ENCODE measurements around the gene ZBTB38. TPM values are rescaled to one million over a fixed set of nuclear protein-coding genes. Genes with fewer than 3 reads are reported as not detected.

Gene ZBTB38
- total RNA-seq, 1 experiment from 2014 or later: 162 TPM

DNA sequence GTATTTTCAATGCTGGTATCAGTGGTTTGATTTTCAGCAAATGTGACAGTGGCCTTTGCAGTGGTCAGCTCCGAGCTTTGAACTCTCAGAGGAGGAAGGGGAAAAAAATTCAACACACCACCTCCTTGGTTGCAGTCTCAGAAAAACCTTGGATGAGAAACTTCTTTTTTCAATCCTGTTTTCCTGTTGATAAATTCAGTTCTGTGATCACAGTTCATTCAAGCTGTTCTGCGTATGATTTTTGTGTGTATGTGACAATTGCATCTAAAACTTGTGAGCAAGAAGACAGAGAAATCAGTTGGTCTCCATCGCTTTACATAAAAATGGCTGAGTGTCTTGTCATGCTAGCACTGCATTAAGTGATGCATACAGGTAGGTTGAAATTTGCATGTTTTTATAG lies 19.2 kb downstream of the ZBTB38 start:
- DNase-seq (ENCODE audit: low read depth): no peak

DNA sequence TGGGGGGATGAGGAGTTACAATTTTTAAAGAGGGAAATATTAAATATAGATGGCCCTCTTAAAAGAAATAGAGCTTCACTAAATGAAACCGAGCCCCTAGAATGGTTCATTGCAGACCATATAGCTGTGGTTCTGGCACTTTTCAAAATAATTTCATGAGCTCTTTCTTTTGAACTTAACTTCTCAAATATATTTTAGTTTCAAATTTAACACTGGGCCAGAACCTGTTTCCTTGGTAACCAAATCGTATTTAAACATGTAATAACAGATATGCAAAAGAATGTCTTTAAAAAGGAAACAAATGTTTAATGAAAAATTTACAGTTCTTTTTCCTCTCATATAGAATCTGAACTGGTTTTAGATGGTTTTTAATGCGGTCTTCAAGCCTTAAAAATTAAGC lies 20.1 kb downstream of the ZBTB38 start:
- no peak for DNase-seq (ENCODE audit: low read depth)

DNA sequence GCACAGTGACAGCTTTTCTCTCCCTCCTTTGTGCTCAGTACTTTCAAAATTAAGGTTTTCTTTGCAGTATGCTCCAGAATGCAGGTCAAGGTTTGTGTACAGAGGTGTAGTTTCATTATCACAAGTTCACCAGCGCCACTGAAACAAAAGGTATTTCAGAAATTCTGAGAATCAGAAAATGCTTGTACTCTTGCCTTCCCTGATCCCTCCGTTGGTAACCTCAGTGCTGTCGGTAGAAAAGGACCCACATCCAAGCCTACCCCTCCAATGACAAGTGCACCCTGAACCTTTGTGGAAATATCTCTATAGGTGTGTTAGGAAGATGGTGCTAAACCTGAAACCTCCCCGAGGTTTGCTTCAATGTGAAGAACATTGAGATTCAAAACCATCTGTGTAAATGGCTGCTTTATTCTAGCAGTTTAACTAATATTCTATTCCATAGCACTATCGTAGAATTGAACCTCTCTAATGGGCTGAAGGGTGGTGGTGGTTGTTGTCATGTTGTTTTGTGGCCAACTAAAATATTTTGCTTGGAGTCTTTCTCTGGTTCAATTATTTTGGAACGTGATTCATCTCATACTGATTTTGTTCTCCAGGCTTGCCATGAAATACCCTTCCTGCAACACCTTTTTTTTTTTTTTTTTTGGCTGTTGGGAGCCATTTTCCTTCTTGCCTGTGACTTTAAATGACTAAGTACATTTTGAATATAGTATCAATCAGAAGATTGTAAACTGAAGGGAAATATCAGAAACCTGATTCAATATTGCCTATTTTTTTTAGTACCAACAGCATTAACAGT lies 20.7 kb downstream of the ZBTB38 start:
- peak; percentile 51 for DNase-seq (ENCODE audit: low read depth)

DNA sequence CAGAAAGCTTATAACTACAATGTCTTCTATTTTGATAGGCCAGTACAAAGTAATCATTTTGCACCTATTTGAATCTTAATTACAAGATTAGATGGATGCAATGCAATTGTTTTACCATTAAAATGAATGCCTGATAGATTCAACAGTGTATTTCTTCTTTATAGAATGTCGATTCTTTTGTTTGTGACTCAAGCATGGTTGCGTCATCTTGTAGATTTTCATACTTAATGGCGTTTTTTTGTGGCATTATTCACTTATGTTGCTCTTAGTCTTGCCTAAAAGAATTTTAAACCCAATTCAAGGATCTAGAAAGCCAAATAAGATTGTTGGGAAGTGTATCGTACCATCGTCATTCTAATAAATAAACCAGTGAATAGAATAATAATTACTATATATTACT lies 21.4 kb downstream of the ZBTB38 start:
- no peak for DNase-seq (ENCODE audit: low read depth)

DNA sequence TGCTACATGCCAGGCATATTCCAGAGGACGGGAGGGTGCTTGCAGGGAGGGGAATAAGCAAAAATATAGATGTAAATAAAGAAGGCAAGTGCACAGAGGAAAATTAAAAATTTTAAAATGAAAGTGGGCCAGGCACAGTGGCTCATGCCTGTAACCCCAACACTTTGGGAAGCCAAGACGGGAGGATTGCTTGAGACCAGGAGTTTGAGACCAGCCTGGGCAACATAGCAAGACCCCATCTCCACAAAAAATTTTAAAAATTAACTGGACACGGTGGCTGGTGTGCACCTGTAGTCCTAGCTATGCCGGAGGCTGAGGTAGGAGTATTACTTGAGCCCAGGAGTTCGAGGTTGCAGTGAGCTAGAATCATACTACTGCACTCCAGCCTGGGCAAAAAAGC lies 22.4 kb downstream of the ZBTB38 start:
- DNase-seq (ENCODE audit: low read depth): no peak

DNA sequence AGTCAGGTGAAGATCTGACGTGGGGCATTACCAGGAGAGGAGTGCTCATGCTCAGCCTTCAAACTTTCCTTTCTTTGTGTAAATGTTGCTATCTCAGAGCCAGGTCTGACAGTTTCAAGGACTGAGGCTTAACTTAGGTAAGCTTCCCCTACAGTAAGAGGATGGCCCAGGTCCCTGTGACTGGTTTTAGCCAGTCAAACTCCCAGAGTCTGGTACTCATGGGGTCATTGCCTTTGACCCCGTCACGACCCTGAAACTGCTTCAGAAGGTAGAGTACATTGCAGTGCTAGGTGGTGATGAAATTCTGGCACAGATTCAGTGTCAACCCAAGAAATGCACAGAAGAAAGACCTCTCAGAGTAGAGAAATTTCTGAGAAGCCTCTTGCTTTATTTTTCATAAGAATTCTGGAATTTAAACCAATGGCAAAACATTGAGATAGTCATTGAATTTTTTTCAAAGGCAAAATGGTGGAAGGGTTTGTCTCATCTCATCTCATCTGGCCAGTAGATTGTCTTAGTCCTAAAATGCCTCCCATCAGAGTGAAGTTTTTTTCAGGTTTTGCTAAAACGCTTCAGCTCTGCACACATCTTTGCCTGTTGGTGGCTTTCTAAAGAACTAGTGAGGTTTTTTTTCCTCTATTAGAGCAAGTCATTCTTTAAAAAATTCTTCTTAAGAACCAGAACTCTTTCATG lies 23.1 kb downstream of the ZBTB38 start:
- DNase-seq (ENCODE audit: low read depth): no peak

DNA sequence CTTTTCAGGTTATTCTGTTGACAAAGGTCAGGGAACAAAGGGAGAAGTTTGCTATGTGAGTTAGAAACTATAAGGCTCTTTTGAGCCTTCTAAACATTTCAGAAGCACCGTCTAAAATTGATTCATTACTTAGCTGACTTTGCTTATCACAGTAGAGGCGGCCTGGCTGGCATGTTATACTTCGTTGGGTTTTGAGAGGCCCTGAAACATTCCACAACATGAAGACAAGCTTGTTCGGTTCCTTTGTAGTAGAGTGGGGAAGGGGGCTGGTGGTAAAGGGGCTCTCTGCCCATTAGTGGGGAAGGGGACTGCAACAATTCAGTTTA lies 23.6 kb downstream of the ZBTB38 start:
- no peak for DNase-seq (ENCODE audit: low read depth)

DNA sequence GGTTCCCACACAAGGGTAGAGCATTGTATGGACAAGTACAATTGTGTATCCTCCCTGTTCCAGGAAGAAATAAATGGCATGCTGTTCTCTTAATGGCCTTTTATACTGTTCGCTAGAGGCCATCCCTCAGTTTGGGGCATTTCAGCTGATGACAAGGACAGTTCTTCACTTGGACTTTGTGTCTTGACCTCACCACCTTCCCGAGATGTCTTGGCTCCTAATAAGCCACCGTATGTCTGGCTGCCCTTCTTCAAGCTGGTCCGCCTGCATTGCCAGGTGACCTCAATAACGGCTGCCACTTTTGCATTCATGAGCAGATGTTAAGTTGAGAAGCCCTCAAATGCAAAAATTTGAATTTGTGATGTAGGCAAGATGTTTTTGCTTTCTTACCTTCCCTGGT lies 24.1 kb downstream of the ZBTB38 start:
- DNase-seq (ENCODE audit: low read depth): no peak

DNA sequence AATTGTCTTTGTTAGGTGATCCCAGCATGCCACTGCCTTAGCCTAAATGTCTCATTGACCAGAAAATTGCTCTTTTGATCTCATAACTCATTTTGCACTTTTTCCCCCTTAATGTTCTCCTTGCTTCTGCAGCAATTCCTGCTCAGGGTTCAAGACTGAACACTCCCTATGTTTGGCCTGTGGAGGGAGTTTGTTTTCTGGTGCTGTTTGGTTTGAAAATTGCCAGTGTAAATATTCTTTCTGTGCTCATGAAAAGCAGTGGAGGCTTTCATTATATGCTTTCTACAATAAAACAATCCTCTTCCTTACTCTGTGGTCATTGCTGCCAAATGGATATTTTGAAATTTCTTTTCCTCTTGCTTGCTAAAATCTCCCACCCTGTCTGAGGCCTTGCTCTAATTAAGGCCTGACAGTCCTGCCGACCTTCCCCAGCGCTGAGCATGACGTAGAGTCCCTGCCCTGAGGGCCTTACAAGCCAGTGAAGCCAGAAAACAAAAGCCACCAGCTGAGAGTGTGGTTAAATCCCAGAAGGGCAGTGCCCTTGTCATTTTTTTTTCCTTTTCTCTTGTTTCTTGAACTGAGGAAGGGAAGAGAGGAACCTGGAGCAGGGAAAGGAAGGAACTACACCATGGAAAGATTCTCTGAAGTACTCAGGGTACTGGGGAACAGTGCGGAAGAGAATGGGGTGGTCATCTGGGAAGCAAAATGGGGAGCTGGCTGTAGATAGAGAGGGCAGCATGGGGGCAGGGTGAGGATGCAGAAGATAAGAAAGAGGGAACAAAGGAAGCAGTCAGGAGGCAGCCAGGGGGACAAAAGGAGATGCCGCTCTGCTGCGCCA lies 24.8 kb downstream of the ZBTB38 start:
- peak; percentile 97 for DNase-seq (ENCODE audit: low read depth)

DNA sequence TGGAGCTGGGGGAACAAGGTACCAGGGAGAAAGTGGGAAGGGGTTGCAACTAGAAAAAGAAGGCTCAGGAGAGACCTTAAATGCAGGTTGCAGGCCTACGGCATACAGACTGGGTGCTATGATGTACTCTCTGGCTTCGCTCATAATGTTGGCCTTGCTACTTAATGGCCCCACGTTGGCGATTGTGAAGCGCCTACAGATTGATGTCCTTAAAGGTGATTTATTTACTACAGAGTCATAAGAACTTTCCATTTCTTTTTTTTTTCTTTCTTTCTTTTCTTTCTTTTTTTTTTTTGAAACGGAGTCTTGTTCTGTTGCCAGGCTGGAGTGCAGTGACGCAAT lies 25.4 kb downstream of the ZBTB38 start:
- no peak for DNase-seq (ENCODE audit: low read depth)

DNA sequence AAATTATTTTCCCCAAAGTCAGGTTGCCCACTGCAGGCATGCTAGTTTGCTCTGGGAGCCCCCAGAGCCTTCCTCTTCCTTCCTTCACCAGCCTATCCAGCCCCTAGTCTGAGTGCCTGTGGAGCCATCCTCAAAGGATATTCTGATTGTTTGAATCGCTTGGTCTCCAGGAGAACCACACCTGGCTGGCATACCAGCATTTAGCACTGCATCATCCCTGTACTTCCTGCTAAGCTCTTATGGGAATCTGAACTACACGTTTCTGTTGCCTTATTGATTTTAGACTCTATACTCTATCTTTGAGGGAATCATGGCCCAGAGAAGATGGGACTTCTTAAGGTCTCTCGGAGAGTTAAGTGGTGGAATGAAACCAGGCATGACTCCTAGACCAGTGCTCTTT lies 26.3 kb downstream of the ZBTB38 start:
- no peak for DNase-seq (ENCODE audit: low read depth)

DNA sequence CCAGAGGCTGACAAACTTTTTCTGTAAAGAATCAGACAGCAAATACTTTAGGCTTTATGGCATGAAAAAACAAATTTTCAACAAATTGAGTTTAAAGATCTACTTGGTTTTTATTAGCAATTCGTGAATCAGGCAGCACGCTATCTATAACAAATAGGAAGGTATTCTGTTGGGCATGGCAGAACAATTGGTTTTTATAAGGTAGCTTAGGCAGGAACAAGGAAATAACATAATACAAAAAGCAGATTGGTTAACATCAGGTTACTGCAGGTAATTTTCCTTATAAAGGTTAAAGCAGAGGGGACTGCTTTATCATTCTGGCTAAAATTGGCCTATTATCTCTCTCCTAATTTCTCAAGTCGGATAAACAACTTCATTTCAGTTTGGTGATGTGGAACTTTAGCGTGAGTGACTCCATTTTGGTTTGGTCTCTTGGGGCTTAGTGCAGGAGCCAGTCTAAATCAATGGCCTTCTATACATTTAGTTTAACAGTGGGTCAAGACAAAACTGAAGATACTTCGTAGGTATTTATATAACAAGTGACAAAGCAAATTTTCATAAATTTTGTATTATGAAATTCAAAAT lies 26.8 kb downstream of the ZBTB38 start:
- no peak for DNase-seq (ENCODE audit: low read depth)

DNA sequence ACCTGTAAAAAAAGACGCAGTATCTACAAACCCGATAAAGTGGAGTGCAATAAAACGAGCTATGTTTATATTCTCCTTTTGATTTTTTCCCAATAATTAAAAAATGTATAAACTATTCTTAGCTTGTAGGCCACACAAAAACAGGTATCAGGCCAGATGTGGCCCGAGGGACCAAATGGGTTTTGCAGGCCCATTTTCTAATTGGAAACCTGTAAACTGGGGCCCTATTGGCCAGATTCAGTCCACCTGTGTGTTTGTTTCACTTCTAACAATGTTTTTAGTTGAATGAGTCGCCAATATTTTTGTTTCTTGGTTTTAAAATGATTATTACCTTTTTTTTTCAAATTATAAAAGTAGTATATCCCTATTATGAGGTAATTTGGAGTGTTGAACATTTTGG lies 29.7 kb downstream of the ZBTB38 start:
- DNase-seq (ENCODE audit: low read depth): no peak

DNA sequence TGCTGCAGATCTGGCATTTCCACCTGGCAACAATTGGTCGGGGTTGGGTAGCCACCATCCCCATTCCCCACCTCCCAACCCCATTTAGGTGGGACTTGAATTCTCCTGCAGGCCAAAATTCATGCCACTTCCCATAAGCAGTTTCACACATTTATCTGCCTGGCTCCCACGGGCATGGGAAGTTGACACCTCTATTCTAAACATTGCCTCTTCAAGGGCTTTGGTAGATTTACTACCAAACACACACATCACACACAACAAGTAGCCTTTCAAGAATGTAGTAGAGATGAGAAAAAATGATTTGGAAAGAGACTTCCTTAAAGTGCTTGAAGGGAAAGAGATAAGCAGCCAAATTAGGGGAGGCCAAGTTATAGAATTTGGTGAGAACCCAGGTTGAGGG lies 30.9 kb downstream of the ZBTB38 start:
- no peak for DNase-seq (ENCODE audit: low read depth)

DNA sequence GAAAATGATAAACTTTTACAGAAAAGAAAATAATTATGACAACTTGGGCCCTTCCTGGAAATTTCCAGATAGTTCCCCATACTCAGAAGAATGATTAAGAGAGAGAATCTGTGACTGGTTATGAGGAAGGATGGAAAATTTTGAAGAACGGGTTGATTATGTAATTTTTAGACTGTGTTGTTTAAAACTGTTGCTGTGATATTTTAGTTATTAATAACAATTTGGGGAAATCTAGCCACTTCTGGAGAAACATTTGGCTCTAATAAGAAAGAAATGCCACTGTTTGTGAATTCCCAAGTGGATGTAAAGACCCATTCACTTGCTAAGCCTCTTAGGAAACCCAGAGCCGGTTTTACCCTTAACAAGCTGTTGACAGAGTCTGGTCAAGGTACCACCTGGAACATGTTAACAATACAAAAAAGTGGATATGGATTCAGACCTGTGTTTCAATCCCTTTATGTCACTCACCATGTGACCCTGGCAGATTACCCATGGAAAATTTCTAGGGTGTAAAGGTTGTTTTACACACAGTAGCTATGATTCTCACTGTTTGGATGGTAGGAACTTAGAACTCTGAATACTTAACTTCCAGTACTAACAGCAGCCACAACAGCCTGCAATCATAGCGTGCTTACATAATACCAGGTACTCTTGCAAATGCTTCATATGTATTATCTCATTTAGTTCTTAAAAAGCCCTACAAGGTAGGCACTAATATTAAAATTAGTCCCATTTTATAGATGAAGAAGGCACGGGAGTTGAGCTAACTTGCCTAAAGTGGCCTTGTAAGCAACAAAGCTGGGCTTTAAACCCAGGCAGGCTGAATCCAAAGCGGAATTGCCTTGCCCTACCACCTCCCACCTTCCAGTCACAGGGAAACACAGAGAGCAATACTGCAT lies 32.0 kb downstream of the ZBTB38 start:
- DNase-seq (ENCODE audit: low read depth): no peak

DNA sequence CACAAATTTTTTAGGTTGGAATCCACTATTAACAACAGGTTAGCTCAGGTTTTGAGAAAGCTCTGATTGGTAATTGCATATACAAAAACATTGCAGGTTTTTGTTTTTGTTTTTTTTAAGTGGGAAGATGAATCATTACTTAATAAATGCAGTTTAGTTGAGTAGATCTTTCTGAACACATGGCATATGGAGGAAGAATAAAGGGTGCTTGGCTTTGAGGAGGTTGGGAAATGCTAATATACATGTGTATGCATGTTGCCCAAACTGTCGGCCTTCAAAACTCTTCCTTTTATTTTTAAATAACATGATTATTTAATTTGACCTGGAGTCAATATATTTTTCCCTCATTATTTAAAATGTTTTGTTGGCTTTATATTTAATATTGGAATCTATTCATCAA lies 32.8 kb downstream of the ZBTB38 start:
- no peak for DNase-seq (ENCODE audit: low read depth)

DNA sequence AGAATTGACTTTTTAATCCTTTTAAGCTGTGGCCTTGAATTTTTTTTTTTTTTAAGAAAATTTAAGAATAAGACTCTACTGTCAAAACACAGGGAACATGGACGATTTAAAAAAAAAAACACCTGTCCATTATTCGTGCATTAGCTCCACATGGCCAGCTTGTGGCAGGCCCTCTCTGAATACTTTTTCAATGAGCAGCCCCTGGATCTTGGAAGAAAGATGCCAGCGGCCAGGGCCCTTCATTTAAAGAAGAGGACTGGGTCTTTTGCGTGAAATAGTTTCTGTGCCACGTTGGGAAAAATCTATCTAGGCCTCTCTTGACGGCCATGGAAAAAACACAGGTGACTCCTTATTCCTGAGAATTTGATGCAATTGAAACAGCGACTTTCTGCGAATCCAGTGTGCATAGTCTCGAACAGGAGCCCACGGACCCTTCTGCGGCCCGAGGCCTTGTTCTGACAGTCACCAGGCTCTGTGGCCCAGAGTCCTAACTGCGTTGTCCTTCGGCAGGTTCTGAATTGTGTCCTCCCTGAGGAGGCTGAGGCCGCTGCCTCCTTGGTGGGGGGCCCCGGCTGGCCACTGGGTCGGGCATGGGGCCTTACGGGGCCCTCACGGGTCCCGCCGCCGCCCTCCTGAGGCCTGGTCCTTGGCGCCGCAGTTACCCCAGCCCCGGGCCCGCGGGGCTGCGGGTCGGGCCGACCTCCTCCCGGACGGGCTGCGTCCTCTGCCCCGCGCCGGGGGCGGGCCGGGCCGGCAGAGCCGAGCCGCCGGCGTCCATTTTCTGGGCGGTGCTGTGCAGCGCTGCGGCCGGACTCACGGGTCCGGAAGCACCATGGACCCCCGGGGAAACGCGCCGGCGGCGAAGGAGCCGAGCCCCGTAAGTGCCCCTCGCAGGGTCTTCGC lies 33.5 kb downstream of the ZBTB38 start:
- peak; percentile 34 for DNase-seq (ENCODE audit: low read depth)

DNA sequence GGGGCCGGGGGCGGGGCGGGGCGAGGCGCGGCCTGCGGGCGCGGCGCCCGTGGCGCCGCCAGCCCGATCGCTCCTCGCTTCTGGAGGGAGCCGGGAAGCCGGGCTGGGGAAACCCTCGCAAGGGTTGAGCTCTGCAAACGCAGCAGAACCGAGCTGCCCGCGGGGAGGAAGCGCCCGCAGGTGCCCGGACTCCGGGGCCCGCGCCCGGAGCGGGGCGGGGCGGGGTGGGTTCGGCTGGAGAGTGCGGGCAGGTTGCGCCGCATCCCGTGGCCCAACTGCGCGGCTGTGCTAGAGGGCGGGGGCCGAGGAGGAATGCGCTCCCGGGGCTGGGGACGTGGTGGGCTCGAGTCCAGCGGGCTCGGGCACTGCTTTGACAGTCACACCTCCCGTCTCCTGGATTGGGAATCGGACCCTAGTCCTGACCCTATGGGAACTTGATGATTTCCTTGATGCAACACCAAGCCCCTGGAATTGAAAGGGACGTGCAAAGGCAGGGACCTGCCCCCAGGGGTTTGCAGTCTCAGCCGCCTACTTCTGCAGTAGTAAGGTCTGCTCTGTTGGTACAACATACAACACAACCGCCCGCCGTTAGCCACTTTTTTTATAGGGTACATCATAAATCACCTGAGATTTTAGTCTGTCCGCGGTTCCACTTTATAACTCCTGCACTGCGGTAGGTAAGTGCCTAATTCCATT lies 34.3 kb downstream of the ZBTB38 start:
- DNase-seq (ENCODE audit: low read depth): peak; percentile 35

DNA sequence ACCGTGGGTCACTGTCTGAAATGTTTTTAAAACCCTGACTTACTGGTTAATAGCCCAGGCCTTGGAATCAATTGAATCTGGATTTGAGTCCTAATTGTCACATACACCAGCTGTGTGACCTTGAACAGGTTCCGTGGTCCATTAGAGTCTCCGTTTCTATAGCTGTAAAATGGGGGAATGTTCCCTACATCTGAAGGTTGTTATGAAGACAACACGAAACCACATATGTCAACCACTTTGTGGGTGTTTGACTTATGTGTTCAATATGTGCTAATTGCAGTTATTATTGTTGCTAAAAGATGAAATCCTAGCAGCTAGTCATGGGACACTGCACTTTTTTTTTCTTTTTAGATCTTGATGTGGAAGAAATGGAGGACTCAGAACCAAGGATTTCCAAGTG lies 35.3 kb downstream of the ZBTB38 start:
- no peak for DNase-seq (ENCODE audit: low read depth)

DNA sequence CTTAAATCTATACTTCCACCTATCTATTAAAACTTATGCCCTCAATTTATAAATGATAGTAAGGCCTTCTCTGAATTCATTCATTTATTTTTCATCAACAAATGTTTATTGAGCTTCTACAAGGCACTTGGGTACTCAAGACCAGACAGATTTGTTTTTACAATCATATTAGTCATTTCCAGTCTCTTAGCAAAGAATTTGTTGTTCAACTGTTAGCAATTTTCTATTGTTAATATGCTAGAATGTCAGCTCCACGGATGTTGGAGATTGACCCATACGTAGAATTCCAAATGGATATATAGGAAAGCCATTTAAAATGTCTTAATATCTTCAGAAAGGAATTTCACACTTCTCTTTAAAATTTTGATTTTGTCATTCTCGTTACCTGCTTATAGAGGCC lies 36.7 kb downstream of the ZBTB38 start:
- no peak for DNase-seq (ENCODE audit: low read depth)
